ENCODE data around the gene L3MBTL4. TPM values are rescaled to one million over a fixed set of nuclear protein-coding genes. Genes with fewer than 3 reads are reported as not detected.

L3MBTL4 gene
- total RNA-seq, 1 experiment from 2014 or later, result not detected

DNA sequence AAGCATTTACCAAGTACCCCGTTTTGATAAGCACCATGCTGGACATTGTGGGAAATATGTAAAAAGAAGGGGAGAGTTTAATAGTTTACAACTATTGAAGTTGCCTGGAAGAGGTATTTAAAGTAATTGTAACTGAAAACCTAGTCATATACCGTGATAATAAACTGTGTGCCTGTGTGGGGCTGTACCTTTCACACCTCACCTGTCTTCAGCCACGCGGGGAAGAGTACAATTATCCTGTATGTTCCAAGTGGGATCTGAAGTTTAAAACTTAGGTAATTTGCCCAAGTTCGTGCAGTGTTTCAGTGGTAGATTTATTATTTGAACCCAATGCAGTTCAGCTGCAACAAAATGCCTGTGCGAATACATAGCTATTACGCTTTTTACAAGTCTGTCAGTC, 391.2 kb downstream of the L3MBTL4 start:
- H3K9ac ChIP-seq (ENCODE audit: low read length), result no peak overlapping the region
- ChIA-PET RAD21 (ENCODE audit: low non-redundant PET in 1 of 2, low total read pairs in 2 of 2, uncharacterized antibody in 2 of 2, unreplicated experiment in 2 of 2) (no interaction called here), POLR2A (no interaction called here), CTCF (no interaction called here)
- TF ChIP-seq ZFX (IDR thresholded peaks at IDR 0.05) (no peak), SIN3A (IDR thresholded peaks at IDR 0.05; ENCODE audit: low read depth) (no peak), SP1 (IDR thresholded peaks at IDR 0.05; ENCODE audit: low read depth) (no peak)
- no peaks in the 10 kb centered on the region for H3K4me1 ChIP-seq (ENCODE audit: control insufficient read depth in 1 of 2, insufficient read depth in 2 of 2, low read length in 2 of 2)
- no peaks in the 10 kb centered on the region for H3K36me3 ChIP-seq (ENCODE audit: control insufficient read depth in 1 of 2, insufficient read depth in 2 of 2, low read length in 2 of 2)
- BruUV-seq (replicated peaks), result no TSS peak
- H3K9me2 ChIP-seq (ENCODE audit: insufficient read depth), result no peaks in the 10 kb centered on the region
- H4K20me1 ChIP-seq (ENCODE audit: insufficient read depth), result no peaks in the 10 kb centered on the region
- no peak overlapping the region for H3K4me3 ChIP-seq (replicated peaks in 1 of 2; ENCODE audit: low read depth in 1 of 2, low read length in 2 of 2)
- no peak overlapping the region for H2AFZ ChIP-seq (ENCODE audit: low read depth, low read length, poor library complexity, severe bottlenecking)
- H3K27ac ChIP-seq (ENCODE audit: low read depth, low read length), result no peak overlapping the region
- peaks cover 9 to 23% of the 10 kb centered on the region in 2 experiments; a peak in 2 of 4 replicates for H3K9me3 ChIP-seq (ENCODE audit: control insufficient read depth in 1 of 2, insufficient read depth in 1 of 2, low read depth in 1 of 2, low read length in 2 of 2)
- DNase-seq (ENCODE audit: low read depth, low spot score) (no peak), ATAC-seq (no peak)
- H3K79me2 ChIP-seq (ENCODE audit: insufficient read depth, low read length), result no peaks in the 10 kb centered on the region
- H3K4me2 ChIP-seq (ENCODE audit: low read length), result no peak overlapping the region
- H3K27me3 ChIP-seq (ENCODE audit: insufficient read depth, low read length), result no peaks in the 10 kb centered on the region
- intact Hi-C loops (cut with micrococcal nuclease), result no loop called here

DNA sequence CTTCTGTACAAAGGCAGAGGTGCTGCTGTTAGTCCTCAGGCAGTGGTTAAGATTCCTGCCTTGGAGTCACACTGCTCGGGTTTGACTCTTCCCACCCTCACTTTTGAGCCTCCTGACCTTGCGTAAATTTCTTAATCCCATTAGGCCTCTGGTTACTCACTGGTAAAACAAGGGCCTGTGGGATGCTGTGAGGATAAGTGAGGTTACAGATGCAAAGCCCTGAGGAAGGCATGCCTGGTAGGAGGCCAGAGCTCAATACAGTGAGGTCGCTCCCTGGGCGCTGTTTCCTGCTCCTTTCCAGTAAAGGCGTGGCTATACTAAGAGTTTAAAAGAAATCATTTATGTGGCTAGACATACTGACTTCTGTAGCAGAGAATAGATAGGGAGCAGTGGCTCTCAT, 391.9 kb downstream of the L3MBTL4 start:
- Histone ChIP-seq H3K9me2 (ENCODE audit: insufficient read depth) (no peaks in the 10 kb centered on the region), H3K4me3 (replicated peaks in 1 of 2; ENCODE audit: low read depth in 1 of 2, low read length in 2 of 2) (no peak overlapping the region), H3K27me3 (ENCODE audit: insufficient read depth, low read length) (no peaks in the 10 kb centered on the region), H3K9ac (ENCODE audit: low read length) (no peak overlapping the region), H3K27ac (ENCODE audit: low read depth, low read length) (no peak overlapping the region), H3K9me3 (ENCODE audit: control insufficient read depth in 1 of 2, insufficient read depth in 1 of 2, low read depth in 1 of 2, low read length in 2 of 2) (peaks cover 9 to 27% of the 10 kb centered on the region in 2 experiments; a peak in 2 of 4 replicates), H3K36me3 (ENCODE audit: control insufficient read depth in 1 of 2, insufficient read depth in 2 of 2, low read length in 2 of 2) (no peaks in the 10 kb centered on the region), H3K4me2 (ENCODE audit: low read length) (no peak overlapping the region), H4K20me1 (ENCODE audit: insufficient read depth) (no peaks in the 10 kb centered on the region), H3K79me2 (ENCODE audit: insufficient read depth, low read length) (no peaks in the 10 kb centered on the region), H2AFZ (ENCODE audit: low read depth, low read length, poor library complexity, severe bottlenecking) (no peak overlapping the region), H3K4me1 (ENCODE audit: control insufficient read depth in 1 of 2, insufficient read depth in 2 of 2, low read length in 2 of 2) (no peaks in the 10 kb centered on the region)
- ChIA-PET POLR2A (no interaction called here), RAD21 (ENCODE audit: low non-redundant PET in 1 of 2, low total read pairs in 2 of 2, uncharacterized antibody in 2 of 2, unreplicated experiment in 2 of 2) (no interaction called here), CTCF (no interaction called here)
- intact Hi-C loops (cut with micrococcal nuclease), result no loop called here
- no peak for ATAC-seq
- no peak for DNase-seq (ENCODE audit: low read depth, low spot score)
- TF ChIP-seq EZH2phosphoT487 (IDR thresholded peaks at IDR 0.05; ENCODE audit: borderline replicate concordance), result no peak
- no peak for TF ChIP-seq ZNF274 (IDR thresholded peaks at IDR 0.05; ENCODE audit: low read depth, low read length)
- no peak for TF ChIP-seq EZH2 (IDR thresholded peaks at IDR 0.05)
- no peak for TF ChIP-seq CEBPB (IDR thresholded peaks at IDR 0.05; ENCODE audit: low read depth)
- no peak for TF ChIP-seq RAD21 (IDR thresholded peaks at IDR 0.05; ENCODE audit: low read depth)
- no peak for TF ChIP-seq POLR2AphosphoS5 (IDR thresholded peaks at IDR 0.05; ENCODE audit: low read depth, low read length)
- TF ChIP-seq SIN3A (IDR thresholded peaks at IDR 0.05; ENCODE audit: low read depth), result no peak
- BruUV-seq (replicated peaks), result no TSS peak
